Calu3 (cell line): ENCODE results near the gene IDUA. TPM values are rescaled to one million over a fixed set of nuclear protein-coding genes. Genes with fewer than 3 reads are reported as not detected.

Experiments used
- BruUV-seq: library from RNA; stranded (reverse); fragments of 400-500 nt; replicated peaks from 2 replicates; lab custom pipeline; 2021; lab: Mats Ljungman, UMichigan
- CTCF ChIA-PET: fragments of 300-600 bp; sonication (Branson Sonifier 250); formaldehyde crosslinking; loops from one replicate; lab custom pipeline; 2022; ENCODE audit warnings: antibody characterized with exemption; lab: Charles Lee
- DNase-seq: peaks from one replicate; pipeline ENCODE4 v3.0.0; 2022
- H3K27ac Mint-ChIP-seq: one replicate; pipeline ENCODE4 v1.8.0; 2022; ENCODE audit warnings: mixed read lengths; ENCODE audit not compliant: unreplicated experiment
- H3K27me3 Mint-ChIP-seq: one replicate; pipeline ENCODE4 v1.8.0; 2022; ENCODE audit warnings: mixed read lengths; ENCODE audit not compliant: unreplicated experiment
- H3K36me3 Mint-ChIP-seq: one replicate; pipeline ENCODE4 v1.8.0; 2022; ENCODE audit warnings: mild to moderate bottlenecking, moderate library complexity, mixed read lengths; ENCODE audit not compliant: insufficient read depth, unreplicated experiment
- H3K4me1 Mint-ChIP-seq: one replicate; pipeline ENCODE4 v1.8.0; 2022; ENCODE audit warnings: mild to moderate bottlenecking, low read depth, mixed read lengths; ENCODE audit not compliant: unreplicated experiment
- H3K4me3 Mint-ChIP-seq: one replicate; pipeline ENCODE4 v1.8.0; 2022; ENCODE audit warnings: mild to moderate bottlenecking, low read depth, moderate library complexity, mixed read lengths; ENCODE audit not compliant: unreplicated experiment
- H3K9me3 Mint-ChIP-seq: one replicate; pipeline ENCODE4 v1.8.0; 2022; ENCODE audit warnings: low read depth, mixed read lengths; ENCODE audit not compliant: unreplicated experiment
- intact Hi-C: fragments of 100-400 bp; cut with micrococcal nuclease; formaldehyde crosslinking; loops from one replicate; pipeline ENCODE4 v1.10.0; 2022; ENCODE audit not compliant: unreplicated experiment
- total RNA-seq: library from RNA; stranded (reverse); gene quantifications from 2 replicates; pipeline ENCODE4 v1.2.3, GENCODE V29; 2022
- TF ChIP-seq, protein P1 (sequence below): fragments of 200-600 bp; IDR thresholded peaks from one replicate; pipeline ENCODE4 v1.8.0; 2022; ENCODE audit warnings: antibody characterized with exemption; ENCODE audit not compliant: unreplicated experiment

The IDUA gene
- total RNA-seq, 1 experiment from 2014 or later, result 38.8 TPM

DNA sequence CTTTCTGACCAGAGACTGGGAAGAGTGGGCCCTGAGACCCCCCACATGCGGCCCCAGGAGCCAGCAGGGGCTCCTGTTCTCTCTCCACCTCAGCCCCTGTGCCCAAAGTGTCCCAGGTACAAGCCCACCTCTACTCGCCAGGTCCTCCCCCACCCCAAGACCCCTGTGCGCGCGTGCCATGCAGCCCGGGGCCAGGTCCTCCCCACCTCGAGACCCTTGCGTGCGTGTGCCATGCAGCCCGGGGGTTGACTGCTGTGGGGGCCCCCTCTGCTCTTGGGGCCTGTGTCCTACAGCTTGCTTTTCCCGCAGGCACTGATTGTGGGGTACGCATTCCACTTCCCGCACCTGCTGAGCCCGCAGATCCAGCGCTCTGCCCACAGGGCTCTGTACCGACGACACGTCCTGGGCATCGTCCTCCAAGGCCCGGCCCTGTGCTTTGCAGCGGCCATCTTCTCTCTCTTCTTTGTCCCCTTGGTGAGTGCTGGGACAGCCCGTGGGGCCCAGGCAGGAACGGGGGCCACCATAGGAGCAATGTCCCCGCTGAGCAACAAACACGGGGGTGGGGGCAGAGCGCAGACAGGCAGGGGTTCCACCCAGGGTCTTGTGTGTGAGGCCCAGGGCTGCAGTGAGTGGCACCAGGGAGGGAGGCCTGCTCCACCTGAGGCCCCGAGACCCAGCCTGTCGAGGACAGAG is 33.8 kb upstream of the IDUA start:
- CTCF ChIA-PET, result no interaction called here
- intact Hi-C loops, result no loop called here
- TF ChIP-seq, protein P1, sequence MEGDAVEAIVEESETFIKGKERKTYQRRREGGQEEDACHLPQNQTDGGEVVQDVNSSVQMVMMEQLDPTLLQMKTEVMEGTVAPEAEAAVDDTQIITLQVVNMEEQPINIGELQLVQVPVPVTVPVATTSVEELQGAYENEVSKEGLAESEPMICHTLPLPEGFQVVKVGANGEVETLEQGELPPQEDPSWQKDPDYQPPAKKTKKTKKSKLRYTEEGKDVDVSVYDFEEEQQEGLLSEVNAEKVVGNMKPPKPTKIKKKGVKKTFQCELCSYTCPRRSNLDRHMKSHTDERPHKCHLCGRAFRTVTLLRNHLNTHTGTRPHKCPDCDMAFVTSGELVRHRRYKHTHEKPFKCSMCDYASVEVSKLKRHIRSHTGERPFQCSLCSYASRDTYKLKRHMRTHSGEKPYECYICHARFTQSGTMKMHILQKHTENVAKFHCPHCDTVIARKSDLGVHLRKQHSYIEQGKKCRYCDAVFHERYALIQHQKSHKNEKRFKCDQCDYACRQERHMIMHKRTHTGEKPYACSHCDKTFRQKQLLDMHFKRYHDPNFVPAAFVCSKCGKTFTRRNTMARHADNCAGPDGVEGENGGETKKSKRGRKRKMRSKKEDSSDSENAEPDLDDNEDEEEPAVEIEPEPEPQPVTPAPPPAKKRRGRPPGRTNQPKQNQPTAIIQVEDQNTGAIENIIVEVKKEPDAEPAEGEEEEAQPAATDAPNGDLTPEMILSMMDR, result no peak
- Mint-ChIP-seq H3K27me3 (no peaks in the 10 kb centered on the region), H3K9me3 (no peaks in the 10 kb centered on the region), H3K27ac (no peak overlapping the region), H3K36me3 (no peaks in the 10 kb centered on the region), H3K4me3 (no peak overlapping the region), H3K4me1 (no peaks in the 10 kb centered on the region)
- DNase-seq, result no peak
- no TSS peak for BruUV-seq

DNA sequence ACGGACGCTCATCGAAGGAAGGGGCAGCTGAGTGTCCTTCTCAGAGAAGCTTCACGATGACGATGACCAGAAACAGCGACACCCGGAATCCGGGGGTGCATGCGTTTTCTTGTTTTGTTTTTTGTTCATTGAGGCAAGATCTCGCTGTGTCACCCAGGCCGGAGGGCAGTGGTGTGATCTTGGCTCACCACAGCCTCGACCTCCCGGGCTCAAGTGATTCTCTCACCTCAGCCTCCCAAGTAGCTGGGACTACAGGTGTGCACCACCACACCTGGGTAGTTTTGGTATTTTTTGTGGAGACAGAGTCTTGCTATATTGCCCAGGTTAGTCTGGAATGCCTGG is 33.3 kb upstream of the IDUA start:
- CTCF ChIA-PET, result no interaction called here
- no peak for DNase-seq
- intact Hi-C loops, result no loop called here
- peaks cover 2% of the 10 kb centered on the region for H3K36me3 Mint-ChIP-seq
- no peaks in the 10 kb centered on the region for H3K4me1 Mint-ChIP-seq
- no peak overlapping the region for H3K4me3 Mint-ChIP-seq
- TF ChIP-seq, protein P1, result no peak
- H3K9me3 Mint-ChIP-seq, result no peaks in the 10 kb centered on the region
- BruUV-seq, result no TSS peak
- no peaks in the 10 kb centered on the region for H3K27me3 Mint-ChIP-seq
- no peak overlapping the region for H3K27ac Mint-ChIP-seq

DNA sequence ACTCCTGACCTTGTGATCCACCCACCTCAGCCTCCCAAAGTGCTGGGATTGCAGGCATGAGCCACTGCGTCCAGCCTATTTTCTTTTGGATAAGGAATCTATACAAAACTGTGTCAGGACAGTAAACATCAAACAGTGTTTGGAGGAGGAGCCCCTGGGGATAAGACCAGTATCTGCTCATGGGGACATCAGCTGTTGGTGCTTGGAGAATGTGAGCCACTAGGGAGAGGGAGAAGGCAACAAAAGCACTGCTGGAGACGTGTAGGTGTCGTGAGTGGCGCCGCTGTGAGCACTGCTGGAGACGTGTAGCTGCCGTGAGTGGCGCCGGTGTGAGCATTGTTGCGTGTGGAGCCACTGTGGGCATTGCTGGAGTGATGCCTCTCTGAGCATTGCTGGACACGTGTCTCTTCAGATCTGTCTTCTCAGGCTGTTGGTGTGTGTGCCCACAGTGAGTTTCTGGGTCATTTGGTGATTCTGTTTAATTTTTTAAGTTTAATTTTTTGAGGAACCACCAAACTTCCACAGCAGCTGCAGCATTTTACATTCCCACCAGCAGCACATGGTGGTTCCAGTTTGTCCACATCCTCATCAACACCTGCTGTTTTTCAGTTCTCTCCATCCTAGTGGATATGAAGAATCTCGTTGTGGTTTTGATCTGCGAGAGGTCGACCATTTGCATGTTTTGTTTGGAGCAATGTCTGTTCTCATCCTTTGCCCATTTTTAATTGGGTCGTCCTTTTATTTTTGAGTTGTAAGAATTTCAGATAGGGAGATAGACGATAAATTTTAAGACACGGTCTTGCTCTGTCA is 32.4 kb upstream of the IDUA start:
- H3K4me1 Mint-ChIP-seq, result no peaks in the 10 kb centered on the region
- CTCF ChIA-PET, result no interaction called here
- H3K9me3 Mint-ChIP-seq, result no peaks in the 10 kb centered on the region
- H3K27me3 Mint-ChIP-seq, result no peaks in the 10 kb centered on the region
- no TSS peak for BruUV-seq
- TF ChIP-seq, protein P1, result no peak
- H3K36me3 Mint-ChIP-seq, result peaks cover 8% of the 10 kb centered on the region
- intact Hi-C loops, result no loop called here
- no peak for DNase-seq
- H3K4me3 Mint-ChIP-seq, result no peak overlapping the region
- H3K27ac Mint-ChIP-seq, result no peak overlapping the region

DNA sequence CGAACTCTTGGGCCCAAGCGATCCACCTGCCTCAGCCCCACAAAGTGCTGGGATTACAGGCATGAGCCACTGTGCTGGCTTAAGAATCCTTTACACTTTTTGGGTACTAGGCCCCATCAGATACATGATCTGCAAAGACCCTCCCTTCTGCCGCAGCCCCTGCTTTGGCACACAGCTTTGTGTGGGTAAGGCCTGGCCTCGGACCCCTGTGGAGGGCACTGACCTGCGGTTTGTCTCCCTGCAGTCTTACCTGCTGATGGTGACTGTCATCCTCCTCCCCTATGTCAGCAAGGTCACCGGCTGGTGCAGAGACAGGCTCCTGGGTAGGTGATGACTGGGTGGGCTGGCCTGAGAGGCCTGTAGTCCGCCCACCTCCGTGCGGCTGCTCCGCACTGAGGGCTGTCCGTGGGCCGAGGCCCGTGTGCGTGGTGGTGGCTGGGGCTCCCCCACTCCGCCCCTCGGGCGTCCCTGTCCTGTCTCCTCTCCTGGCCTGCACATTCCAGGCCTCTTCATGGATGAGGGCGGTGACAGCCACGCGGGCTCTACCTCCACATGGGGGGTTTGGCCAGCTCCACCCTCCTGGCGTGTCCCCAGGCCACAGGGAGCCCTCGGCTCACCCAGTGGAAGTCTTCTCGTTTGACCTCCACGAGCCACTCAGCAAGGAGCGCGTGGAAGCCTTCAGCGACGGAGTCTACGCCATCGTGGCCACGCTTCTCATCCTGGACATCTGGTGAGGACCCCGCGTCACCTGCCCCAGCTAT is 31.5 kb upstream of the IDUA start:
- Mint-ChIP-seq H3K9me3 (no peaks in the 10 kb centered on the region), H3K4me1 (no peaks in the 10 kb centered on the region), H3K36me3 (peaks cover 14% of the 10 kb centered on the region), H3K27me3 (no peaks in the 10 kb centered on the region), H3K27ac (no peak overlapping the region), H3K4me3 (no peak overlapping the region)
- no TSS peak for BruUV-seq
- TF ChIP-seq, protein P1, result no peak
- intact Hi-C loops, result no loop called here
- CTCF ChIA-PET, result no interaction called here
- DNase-seq, result no peak
